GM20000 (cell line): ENCODE data around the gene COL27A1.

ENCODE experiments used
- DNase-seq: peaks from one replicate; pipeline ENCODE4 v3.0.0; 2012; ENCODE audit warnings: low spot score
- CTCF ChIP-seq: IDR thresholded peaks from 2 replicates; pipeline ENCODE4 v1.5.1; 2012; ENCODE audit warnings: mild to moderate bottlenecking, control low read depth; ENCODE audit errors: extremely low read depth, missing control alignments

The COL27A1 gene

DNA sequence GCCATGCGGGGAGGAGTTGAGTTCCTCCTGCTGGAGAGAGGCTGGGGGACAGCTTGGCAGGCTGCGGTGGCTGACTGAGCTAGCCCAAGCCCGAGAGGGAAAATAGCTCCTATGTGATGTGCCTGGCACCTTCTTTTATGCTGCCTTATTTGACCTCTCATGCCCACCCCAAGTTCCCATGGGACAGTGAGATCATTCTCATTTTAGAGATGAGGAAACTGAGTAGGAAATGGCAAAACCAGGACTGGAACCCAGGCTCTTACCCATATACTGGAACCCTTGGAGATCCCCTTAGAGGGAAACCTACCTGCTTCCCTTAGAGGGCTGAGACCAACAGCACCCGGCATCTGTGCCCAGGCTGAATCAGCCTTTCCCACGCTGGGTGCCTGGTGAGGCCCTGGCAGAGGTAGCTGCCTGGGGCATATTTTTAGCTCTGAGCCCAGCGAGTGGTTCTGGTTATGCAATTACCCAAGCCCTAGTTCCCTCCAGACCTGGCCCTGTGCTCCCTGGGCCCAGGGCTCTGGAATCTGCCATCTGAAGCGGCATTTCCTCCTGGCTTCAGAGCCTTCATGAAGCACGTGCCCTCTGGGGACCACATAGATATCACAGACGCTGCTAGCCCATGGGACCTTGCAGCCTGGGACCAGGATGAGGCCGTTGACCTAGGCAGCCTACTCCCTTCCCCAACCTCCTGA, 23.6 kb downstream of the COL27A1 start:
- TF ChIP-seq CTCF, result no peak
- no peak for DNase-seq

DNA sequence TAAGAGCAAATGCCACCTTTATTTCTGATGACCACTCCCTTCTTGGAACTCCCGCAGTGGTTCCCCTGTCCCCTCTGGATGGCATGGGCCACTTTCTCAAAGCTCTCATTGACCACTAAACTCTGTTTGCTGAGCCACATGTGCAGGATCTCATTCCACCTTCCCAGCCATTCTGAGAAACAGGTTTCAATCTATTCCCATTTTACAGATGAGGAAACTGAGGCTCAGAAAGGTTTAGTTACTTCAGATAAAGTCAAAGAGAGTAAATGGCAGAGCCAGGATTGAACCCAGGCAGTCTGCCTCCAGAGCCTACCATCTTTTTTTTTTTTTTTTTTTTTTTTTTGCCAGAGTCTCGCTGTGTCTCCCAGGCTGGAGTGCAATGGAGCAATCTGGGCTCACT, 24.2 kb downstream of the COL27A1 start:
- DNase-seq, result no peak
- no peak for TF ChIP-seq CTCF

GRCh38 chr9:114180696-114181606, 25.6 kb downstream of the COL27A1 start:
- DNase-seq, result no peak
- no peak for TF ChIP-seq CTCF

GRCh38 chr9:114181607-114182409, 26.5 kb downstream of the COL27A1 start:
- TF ChIP-seq CTCF, result no peak
- DNase-seq, result no peak

- no peak for DNase-seq
- TF ChIP-seq CTCF, result no peak
Observed at GRCh38 chr9:114183006-114183405, 27.7 kb downstream of the COL27A1 start.

DNA sequence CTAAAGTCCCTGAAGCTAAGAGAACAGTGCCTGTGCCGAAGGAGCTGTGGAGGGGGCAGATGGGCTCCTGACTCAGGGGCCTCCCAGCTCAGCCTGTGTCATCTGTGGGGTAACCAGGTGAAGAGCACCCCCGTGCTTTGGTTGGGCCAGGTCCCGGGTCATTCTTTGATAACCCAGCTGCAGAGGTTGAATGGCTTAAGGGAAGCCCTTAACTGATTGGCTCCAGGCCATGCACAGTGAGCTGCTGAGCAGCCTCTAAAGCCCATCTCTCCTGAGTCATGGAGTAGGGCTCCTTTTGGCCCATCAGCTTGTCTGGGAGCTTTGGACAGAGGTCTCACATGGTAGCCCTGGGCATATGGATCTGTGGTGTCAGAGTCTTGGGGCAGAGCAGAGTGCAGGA, 28.7 kb downstream of the COL27A1 start:
- no peak for TF ChIP-seq CTCF
- no peak for DNase-seq
